Left renal cortex interstitium (tissue), 4 donors: ENCODE results near the gene TMPRSS9. TPM values are rescaled to one million over a fixed set of nuclear protein-coding genes. Genes with fewer than 3 reads are reported as not detected.
"Not testable (repeated sequence)": the region's sequence is repeated elsewhere in the genome, so short reads cannot be mapped to it uniquely, and the experiment has no call there.

ENCODE experiments used
- DNase-seq, 4 donors: peaks; one replicate each; pipeline ENCODE4 v3.0.0-alpha.2; 2013; ENCODE audit warnings: low read depth in 4 of 4, low spot score in 2 of 4, missing footprints in 1 of 4
- polyA plus RNA-seq, 4 donors: library from polyadenylated mRNA; unstranded; fragments of 120-200 nt; gene quantifications; one replicate each; pipeline ENCODE4 v1.2.1, GENCODE V29; 2013; ENCODE audit not compliant: insufficient read length in 4 of 4

TMPRSS9 gene
- polyA plus RNA-seq, 4 donors: 0.08 to 1.2 (median 0.62) TPM

GRCh38 chr19:2340496-2341243 lies 19.4 kb upstream of the TMPRSS9 start:
- DNase-seq: no peak

GRCh38 chr19:2341244-2341751 lies 18.8 kb upstream of the TMPRSS9 start:
- DNase-seq: no peak

GRCh38 chr19:2341982-2342381 lies 18.1 kb upstream of the TMPRSS9 start:
- DNase-seq: no peak

DNA sequence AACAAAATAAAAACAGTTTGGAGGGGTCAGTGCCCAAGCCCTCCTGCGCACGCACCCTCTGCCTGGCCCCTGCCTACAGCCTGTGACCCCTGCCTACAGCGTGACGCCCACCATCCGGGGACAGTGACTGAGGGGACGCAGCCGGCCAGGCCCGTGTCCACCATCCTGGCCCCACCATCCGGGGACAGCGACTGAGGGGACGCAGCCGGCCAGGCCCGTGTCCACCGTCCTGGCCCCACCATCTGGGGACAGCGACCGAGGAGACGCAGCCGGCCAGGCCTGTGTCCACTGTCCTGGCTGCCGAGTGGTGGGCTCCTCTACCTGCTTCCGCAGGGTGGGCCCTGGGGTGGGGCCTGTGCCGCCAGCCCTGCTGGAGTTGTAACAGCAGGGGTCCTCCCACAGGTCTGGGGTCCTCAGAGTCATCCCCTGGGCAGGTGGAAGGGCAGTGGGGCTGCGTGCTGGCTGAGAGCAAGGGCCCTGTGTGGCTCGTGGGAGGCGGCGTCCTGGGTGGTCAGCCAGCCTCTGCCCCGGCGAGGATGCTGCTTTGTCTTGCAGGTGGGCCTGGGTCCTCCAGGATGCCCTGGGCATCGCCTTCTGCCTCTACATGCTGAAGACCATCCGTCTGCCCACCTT lies 17.3 kb upstream of the TMPRSS9 start:
- no peak for DNase-seq

- no peak for DNase-seq
Observed at GRCh38 chr19:2343289-2343982, 16.6 kb upstream of the TMPRSS9 start.

DNA sequence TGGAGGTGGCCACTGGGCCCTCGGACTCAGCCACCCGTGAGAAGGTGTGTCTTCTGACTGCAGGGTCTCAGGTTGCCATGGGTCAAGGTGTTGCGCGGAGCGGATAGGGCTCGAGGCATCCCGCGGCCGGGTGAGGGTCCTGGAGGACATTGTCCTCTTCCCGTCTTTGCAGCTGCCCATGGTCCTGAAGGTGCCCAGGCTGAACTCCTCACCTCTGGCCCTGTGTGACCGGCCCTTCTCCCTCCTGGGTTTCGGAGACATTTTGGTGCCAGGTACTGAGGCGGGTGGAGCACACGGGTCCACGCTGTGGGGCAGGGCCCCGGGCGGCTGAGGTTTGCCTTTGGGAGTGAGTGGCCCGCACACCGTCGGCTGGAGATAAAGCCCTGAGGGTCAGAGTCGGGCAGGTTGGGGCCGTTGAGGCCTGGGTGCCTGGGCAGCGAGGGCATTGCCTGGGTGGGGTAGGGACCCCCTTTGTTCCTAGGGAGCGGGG lies 15.6 kb upstream of the TMPRSS9 start:
- no peak for DNase-seq

- DNase-seq: no peak
Observed at GRCh38 chr19:2345076-2345475, 15.0 kb upstream of the TMPRSS9 start.

- no peak for DNase-seq
Observed at GRCh38 chr19:2345794-2346663, 14.0 kb upstream of the TMPRSS9 start.

DNA sequence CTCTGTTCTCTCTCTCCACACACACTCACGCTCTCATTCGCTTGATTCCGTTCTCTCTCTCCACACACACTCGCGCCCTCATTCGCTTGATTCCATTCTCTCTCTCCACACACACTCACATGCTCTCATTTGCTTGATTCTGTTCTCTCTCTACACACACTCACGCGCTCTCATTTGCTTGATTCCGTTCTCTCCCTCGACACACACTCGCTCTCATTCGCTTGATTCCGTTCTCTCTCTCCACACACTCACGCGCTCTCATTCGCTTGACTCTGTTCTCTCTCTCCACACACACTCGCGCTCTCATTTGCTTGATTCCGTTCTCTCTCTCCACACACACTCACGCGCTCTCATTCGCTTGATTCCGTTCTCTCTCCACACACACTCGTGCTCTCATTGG lies 10.2 kb upstream of the TMPRSS9 start:
- not testable (repeated sequence) for DNase-seq

DNA sequence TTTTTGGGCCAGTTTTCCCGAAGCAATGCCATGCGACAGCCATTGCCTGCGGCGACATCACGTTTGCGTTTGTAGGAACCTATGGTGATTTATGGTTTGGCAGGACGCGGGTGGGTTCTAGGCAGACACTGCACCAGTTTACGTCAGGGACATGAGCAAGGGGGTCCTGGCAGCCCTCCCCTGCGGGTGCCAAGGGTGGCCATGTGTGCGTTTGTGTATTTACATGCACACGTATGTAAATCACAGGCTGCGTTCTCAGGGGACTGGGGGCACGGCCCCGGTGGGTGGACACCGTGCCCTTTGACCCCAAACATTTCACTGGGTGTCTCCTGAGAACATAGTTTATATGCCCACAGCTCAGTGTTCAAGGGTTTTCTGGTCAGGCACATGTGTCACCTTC lies 9.4 kb upstream of the TMPRSS9 start:
- DNase-seq: no peak

DNA sequence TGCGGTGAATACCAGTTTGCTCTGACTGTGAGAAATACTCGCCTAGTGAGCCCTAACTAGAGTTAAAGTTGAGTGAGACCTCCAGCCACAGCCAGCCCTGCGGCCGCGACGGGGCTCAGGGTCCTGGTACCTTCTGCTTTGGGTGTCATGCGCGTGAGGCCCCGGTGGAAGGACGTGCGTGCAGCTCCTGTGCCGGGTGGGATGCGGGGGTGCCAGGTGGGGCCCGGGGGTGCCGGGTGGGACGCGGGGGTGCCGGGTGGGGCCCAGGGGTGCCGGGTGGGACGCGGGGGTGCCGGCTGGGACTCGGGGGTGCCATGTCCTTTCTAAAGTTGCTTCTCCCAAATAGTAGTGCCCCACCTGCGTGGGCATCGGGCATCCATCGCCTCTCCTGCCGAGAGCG lies 8.5 kb upstream of the TMPRSS9 start:
- no peak for DNase-seq

- no peak for DNase-seq
Observed at GRCh38 chr19:2352121-2352520, 7.9 kb upstream of the TMPRSS9 start.

GRCh38 chr19:2353159-2353886 lies 6.7 kb upstream of the TMPRSS9 start:
- no peak for DNase-seq

GRCh38 chr19:2353887-2354592 lies 6.0 kb upstream of the TMPRSS9 start:
- DNase-seq: no peak

DNA sequence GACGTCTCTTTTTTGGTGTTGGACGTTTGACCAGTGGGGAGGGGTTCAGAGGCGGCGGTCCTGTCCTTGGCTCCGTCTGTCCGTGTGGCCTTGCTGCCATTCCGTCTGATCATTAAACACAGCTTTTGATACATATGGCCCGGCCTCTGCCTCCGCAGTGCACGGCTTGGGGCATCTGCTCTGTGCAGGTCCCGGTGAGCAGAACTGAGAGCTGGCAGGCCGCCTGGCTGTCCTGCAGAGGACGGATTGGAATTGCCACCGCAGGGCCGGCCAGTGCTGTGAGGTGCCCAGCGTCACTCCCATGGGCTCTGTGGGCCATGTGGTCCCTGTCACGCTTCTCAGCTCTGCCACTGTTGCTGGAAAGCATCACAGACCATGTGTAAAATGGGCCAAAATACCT lies 5.4 kb upstream of the TMPRSS9 start:
- DNase-seq: no peak

DNA sequence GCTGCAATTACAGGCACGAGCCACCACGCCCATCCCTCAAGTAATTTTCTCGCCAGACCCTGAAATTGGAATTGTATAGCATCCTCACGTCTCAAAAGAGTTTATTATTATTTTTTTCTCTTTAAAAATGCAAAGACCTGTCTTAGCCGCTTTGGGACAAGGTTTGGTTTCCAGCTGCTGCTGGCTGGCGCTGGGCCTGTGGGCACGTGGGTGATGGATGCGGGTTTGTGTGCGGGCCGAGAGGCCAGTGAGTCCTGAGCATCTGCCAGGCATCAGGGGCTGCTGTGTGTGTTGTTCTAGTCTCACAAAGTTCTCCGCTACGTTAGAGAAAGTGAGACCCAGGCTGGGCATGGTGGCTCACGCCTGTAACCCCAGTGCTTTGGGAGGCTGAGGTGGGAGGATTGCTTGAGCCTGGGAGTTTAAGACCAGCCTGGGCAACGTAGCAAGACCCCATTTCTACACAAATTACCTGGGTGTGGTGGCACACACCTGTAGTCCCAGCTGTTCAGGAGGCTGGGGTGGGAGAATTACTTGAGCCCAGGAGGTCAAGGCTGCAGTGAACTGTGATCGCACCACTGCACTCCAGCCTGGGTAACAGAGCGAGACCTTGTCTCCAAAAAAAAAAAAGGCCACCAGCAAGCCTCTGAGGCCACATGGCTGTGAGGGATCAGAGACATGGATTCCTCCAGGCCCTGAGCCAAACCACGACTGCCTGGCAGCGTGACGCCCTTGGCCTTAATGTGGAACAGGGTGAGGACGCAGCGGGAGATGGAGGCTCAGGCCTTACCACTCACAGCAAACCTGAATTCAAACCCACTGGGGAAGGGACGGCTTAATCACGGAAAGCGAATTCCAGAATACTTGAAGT lies 4.7 kb upstream of the TMPRSS9 start:
- no peak for DNase-seq

- DNase-seq: no peak
Observed at GRCh38 chr19:2356036-2356646, 3.9 kb upstream of the TMPRSS9 start.
